Sciatic nerve (tissue), 2 donors: ENCODE measurements around the gene USP38. TPM values are rescaled to one million over a fixed set of nuclear protein-coding genes. Genes with fewer than 3 reads are reported as not detected.
"Not testable (repeated sequence)": the region's sequence is repeated elsewhere in the genome, so short reads cannot be mapped to it uniquely, and the experiment has no call there.

Experiments
- ATAC-seq: fragments of 200-7000 bp; cut with Tn5 transposase; one replicate; pipeline ENCODE4 v1.9.1; 2020; ENCODE audit warnings: mild to moderate bottlenecking, moderate library complexity
- DNase-seq: peaks from one replicate; pipeline ENCODE4 v3.0.0-alpha.2; 2020; ENCODE audit warnings: low spot score
- intact Hi-C: fragments of 100-400 bp; cut with DNase I; formaldehyde crosslinking; loops from one replicate; pipeline ENCODE4 v1.14.2; 2022
- total RNA-seq: library from RNA; stranded (reverse); fragmentation: NEBNext Ultra II Directional; extraction: Animal tissue kit (Norgen Biotek cat#: 25700); gene quantifications from one replicate; pipeline ENCODE4 v1.2.1, GENCODE V29; 2021
- donor health status: DM: no; HTN: no; CAD: no.
- donor health status: DM: no; HTN: no; CAD: no.

Gene USP38
- total RNA-seq, 1 donor from 2014 or later: 16.2 TPM

DNA sequence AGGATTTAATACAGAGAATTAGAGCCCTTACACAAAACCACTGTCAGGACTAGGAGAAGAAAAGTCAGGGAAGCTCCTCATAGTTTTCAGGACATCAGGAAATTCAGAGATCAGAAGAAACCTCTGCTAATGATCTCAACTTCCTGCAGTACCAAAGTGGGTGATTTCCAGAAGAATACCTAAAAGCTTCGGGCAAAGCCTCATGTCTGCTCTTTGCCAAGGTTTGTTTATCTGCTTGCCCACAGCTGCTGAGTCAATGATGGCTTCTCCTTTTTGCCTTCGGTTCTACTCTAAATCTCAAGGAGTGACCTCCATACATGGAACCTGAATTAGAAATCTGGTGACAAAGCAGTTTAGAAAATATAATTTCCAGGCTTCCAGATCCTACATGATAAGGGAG is 68.4 kb downstream of the USP38 start:
- ATAC-seq (no peak), DNase-seq (no peak)
- intact Hi-C loops: no loop called here

DNA sequence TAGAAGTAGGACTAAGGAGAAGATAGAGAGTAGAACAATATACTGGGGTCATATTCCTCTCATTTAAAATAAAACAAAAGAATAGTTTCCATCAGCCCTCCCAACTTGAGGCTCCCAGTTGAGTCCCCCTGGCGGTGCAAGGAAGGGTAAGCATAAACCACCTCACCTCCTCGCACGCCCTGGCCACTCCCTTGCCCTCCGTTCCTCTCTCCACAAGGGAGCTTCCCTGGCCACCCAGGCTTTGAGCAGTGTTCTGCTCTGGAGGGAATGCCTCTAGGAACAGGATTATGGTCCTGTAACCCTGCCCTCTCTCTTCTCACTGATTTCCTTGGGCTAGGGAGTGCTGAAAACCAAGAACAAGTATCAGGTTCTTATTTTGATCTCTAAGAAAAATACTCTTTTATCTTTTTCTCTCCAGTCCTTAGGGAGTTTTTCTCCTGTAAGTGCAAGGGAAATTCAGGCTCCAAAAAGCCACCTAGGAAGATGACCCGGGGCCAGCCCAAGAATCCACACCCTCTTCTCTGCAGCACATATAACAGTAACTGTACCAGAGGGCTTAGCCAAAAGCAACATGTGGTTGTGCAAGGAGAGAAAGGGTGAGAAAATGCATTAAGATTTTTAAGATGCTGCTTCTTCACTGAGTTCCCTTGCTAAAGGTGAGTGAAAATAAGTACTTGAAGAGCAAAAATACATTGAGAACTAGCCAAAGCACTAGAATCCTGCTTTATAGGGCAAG is 69.9 kb downstream of the USP38 start:
- DNase-seq (peak; percentile 72), ATAC-seq (peak; percentile 94)
- intact Hi-C loops: no loop called here

DNA sequence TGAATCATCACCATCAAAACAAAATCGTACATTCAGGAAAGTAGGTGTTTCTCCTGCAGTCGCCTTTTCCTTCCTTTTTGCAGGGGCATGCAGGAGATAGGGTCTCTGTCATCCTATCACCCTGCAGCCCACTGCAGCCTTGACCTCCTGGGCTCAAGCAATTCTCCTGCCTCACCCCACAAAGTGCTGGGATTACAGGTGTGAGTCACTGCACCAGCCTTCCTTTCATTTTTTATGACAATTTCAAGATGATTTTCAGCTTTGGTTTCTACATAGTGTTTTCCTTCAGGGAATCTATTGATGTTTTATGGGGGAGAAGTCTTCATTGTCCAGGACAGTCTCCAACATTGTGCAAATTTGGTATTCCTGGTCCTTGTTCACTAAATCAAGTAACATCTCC is 71.7 kb downstream of the USP38 start:
- intact Hi-C loops: no loop called here
- ATAC-seq: no peak
- DNase-seq: no peak

DNA sequence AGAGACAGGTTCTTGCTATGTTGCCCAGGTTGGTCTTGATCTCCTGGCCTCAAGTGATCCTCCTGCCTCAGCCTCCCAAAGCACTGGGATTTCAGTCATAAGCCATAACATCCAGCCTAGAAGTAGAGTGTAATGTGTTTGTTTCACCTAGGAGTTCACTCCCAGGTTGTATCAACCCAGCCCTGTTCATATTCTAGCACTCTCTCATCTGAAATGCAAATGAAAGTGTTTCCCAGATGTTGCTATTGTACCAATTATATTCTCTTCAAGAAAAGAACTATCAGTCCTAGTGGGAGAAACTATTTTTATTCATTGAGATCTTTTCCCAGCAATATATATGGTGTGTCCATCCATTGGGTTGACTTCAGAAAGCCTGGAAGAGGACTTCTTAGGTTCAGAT is 72.6 kb downstream of the USP38 start:
- intact Hi-C loops: no loop called here
- no peak for ATAC-seq
- DNase-seq: no peak

DNA sequence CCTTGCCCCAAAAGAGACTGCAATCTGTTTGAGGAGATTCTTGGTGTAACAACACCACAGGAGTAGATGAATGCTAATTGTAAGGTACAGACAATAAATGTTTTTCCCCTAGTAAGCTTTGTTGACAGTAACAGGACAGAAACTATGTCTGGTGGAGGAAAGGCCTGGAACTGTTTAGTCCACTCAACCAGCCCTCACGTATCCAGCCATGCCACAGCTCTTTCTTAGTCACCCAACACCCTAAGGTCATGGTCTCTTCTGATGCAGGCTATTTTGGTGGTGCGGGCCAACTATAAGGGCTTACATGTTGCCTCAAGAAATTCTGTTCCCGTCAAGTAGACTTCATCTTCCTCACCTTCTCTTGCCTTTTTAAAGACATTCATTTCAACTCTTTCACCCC is 76.0 kb downstream of the USP38 start:
- no peak for ATAC-seq
- no peak for DNase-seq
- intact Hi-C loops: no loop called here

DNA sequence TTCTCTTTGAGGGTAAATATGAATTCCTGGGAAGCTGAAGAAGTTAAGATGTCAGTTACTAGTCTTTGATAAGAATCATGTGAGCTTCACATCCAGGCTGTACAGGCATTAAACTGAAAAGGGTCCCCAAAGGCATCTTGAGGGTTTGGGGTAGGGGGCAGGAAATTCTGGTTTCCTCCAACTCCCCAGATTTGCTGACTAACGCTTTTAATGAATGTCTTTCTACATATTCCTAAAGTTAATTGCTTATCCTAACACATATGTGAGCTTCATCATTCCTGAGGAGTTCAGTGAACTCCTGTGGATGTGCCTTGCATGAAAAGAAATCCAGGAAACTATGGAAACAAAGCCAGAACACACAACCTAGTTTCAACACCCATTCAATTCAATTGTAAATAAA is 78.1 kb downstream of the USP38 start:
- DNase-seq: no peak
- no peak for ATAC-seq
- intact Hi-C loops: no loop called here

DNA sequence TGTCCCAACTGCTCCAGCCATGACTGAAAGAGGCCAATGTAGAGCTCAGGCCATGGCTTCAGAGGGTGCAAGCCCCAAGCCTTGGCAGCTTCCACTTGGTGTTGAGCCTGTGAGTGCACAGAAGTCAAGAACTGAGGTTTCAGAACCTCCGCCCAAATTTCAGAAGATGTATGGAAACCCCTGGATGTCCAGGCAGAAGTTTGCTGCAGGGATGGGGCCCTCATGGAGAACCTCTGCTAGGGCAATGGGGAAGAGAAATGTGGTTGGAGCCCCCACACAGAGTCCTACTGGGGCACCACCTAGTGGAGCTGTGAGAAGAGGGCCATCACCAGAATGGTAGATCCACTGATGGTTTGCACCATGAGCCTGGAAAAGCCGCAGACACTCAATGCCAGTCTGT is 83.0 kb downstream of the USP38 start:
- DNase-seq, intact Hi-C loops, ATAC-seq: not testable (repeated sequence)

DNA sequence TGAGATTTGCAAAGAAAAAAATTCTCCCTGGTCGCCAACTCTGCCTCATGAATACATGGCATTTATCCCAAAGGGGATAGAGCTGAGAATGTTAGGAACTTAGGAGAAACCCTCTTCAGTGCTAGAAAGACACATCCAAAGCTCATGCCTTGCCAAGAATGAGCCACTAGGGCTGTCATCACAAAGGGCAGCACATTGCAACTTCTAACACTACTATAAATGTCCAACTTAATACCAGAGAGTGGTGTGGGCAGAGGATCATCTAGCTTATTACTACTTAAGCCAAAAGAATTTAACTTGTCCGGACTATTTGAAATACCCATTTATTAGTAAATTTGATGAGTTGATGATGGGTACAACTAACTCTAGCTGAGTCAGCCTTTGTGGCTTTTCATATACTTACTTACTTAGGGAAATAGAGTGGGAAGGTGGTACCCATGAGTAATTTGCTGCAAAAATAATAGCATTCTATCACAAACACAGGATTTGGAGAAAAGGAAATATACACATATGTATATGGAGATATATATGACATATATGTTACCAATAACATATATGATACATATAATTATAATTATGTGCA is 85.6 kb downstream of the USP38 start:
- ATAC-seq: peak; percentile 62
- intact Hi-C loops: no loop called here
- DNase-seq: no peak

Other genes starting within 250 kb of the USP38 start
- 279 TPM for gene GAB1, start 152.0 kb downstream of the USP38 start, total RNA-seq